22Rv1 (cell line): ENCODE data around the gene ABCF2.

Source experiments
- ZFX ChIP-seq: fragments of 450-650 bp; IDR thresholded peaks from 2 replicates; pipeline ENCODE4 v1.6.1; 2017; ENCODE audit warnings: antibody characterized with exemption, borderline replicate concordance
- TF ChIP-seq, protein P1 (sequence below): fragments of 450-650 bp; IDR thresholded peaks from 2 replicates; pipeline ENCODE4 v1.5.1; 2017; ENCODE audit warnings: mild to moderate bottlenecking

DNA sequence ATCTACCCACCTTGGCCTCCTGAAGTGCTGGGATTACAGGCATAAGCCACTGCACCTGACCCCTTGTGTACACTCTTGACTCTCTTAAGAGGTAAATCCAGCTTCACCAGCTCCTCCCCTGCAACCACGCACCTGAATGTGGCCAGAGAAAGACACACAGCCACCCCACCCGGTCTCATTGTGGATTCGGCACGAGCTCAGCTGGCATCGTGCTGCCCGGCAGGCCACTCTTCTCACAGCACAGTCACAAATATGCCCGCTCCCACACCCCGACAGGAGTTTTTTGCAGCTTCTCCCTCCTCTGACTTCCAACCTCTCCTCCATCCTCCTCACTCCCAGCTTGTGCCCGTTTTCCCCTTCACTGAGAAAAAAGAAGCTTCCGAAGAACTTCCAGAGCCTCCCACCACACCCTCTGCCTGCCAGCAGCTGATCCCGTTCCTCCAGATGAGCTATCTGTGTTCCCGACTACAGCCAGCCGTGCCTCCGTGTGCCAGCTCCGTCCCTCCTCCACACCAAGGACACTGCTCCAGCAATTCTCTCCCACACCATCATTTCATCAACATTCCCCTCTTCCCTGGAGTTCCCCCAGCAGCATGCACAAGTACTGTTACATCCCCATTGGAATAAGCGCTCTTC is 29.5 kb upstream of the ABCF2 start:
- TF ChIP-seq, protein P1, sequence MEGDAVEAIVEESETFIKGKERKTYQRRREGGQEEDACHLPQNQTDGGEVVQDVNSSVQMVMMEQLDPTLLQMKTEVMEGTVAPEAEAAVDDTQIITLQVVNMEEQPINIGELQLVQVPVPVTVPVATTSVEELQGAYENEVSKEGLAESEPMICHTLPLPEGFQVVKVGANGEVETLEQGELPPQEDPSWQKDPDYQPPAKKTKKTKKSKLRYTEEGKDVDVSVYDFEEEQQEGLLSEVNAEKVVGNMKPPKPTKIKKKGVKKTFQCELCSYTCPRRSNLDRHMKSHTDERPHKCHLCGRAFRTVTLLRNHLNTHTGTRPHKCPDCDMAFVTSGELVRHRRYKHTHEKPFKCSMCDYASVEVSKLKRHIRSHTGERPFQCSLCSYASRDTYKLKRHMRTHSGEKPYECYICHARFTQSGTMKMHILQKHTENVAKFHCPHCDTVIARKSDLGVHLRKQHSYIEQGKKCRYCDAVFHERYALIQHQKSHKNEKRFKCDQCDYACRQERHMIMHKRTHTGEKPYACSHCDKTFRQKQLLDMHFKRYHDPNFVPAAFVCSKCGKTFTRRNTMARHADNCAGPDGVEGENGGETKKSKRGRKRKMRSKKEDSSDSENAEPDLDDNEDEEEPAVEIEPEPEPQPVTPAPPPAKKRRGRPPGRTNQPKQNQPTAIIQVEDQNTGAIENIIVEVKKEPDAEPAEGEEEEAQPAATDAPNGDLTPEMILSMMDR, result no peak
- no peak for TF ChIP-seq ZFX
